K562 (cell line): ENCODE results near the gene CDKN1C. TPM values are rescaled to one million over a fixed set of nuclear protein-coding genes. Genes with fewer than 3 reads are reported as not detected.

Source experiments
- ASH1L ChIP-seq: fragments of 450-650 bp; IDR thresholded peaks from 2 replicates; pipeline ENCODE4 v1.6.1; 2018; ENCODE audit warnings: borderline replicate concordance, mild to moderate bottlenecking, low read depth; ENCODE audit not compliant: partially characterized antibody
- BHLHE40 ChIP-seq: IDR thresholded peaks from 2 replicates; pipeline ENCODE4 v1.6.1; 2011; ENCODE audit warnings: low read length, improper control_type of control experiment
- CBFA2T2 ChIP-seq: fragments of 450-650 bp; conservative IDR thresholded peaks from 2 replicates; pipeline ENCODE4 v1.6.1; 2017; ENCODE audit warnings: mild to moderate bottlenecking
- DPF2 ChIP-seq: fragments of 450-650 bp; IDR thresholded peaks from 2 replicates; pipeline ENCODE4 v1.6.1; 2016
- GATAD2A ChIP-seq: fragments of 450-650 bp; IDR thresholded peaks from 2 replicates; pipeline ENCODE4 v1.6.1; 2017
- GTF2E2 ChIP-seq: fragments of 200-800 bp; sonication (Bioruptor generic); IDR thresholded peaks from 2 replicates; pipeline ENCODE4 v1.6.1; 2016; ENCODE audit warnings: missing genetic modification characterization, missing compliant biosample characterization
- HMG20A ChIP-seq: fragments of 450-650 bp; formaldehyde crosslinking; conservative IDR thresholded peaks from 2 replicates; pipeline ENCODE4 v1.4.0; 2020; ENCODE audit warnings: mild to moderate bottlenecking, mixed read lengths
- RAD21 ChIP-seq, 2 experiments: fragments of 250-450 bp in 1 of 2; fragments of 450-650 bp in 1 of 2; sonication (Bioruptor Pico) in 1 of 2; formaldehyde crosslinking in 1 of 2; IDR thresholded peaks in 1 of 2; conservative IDR thresholded peaks in 1 of 2; 2 replicates each; pipeline versions ENCODE4 v1.4.0 to v1.8.0; 2020 to 2022; ENCODE audit warnings: mild to moderate bottlenecking in 2 of 2, moderate library complexity in 1 of 2
- RCOR1 ChIP-seq, 2 experiments: IDR thresholded peaks; 2 replicates each; pipeline ENCODE4 v1.6.1; 2012; ENCODE audit warnings: low read depth in 2 of 2, low read length in 2 of 2, borderline replicate concordance in 1 of 2, improper control_type of control experiment in 1 of 2
- SMAD2 ChIP-seq: fragments of 150-350 bp; IDR thresholded peaks from 2 replicates; pipeline ENCODE4 v1.6.1; 2014; ENCODE audit warnings: low read depth, mild to moderate bottlenecking, low read length
- SMARCA4 ChIP-seq: fragments of 450-650 bp; IDR thresholded peaks from 2 replicates; pipeline ENCODE4 v1.6.1; 2016
- TAF1 ChIP-seq: IDR thresholded peaks from 2 replicates; pipeline ENCODE4 v1.6.1; 2011; ENCODE audit warnings: mild to moderate bottlenecking, low read length, moderate library complexity; ENCODE audit not compliant: insufficient read depth, control insufficient read depth, severe bottlenecking; ENCODE audit errors: extremely low read depth
- TAL1 ChIP-seq: fragments of 450-650 bp; IDR thresholded peaks from 2 replicates; pipeline ENCODE4 v1.6.1; 2016; ENCODE audit warnings: mild to moderate bottlenecking
- ZC3H4 ChIP-seq: sonication (generic); formaldehyde crosslinking; IDR thresholded peaks from 2 replicates; pipeline ENCODE4 v1.9.0; 2021; ENCODE audit warnings: missing genetic modification reagents, borderline replicate concordance
- ZFX ChIP-seq: sonication (generic); formaldehyde crosslinking; IDR thresholded peaks from 2 replicates; pipeline ENCODE4 v1.8.0; 2022; ENCODE audit warnings: mild to moderate bottlenecking, missing genetic modification reagents, moderate library complexity
- ZNF212 ChIP-seq: fragments of 450-650 bp; formaldehyde crosslinking; IDR thresholded peaks from 2 replicates; pipeline ENCODE4 v1.4.0; 2020; ENCODE audit warnings: mild to moderate bottlenecking
- polyA plus RNA-seq, 8 experiments: library from polyadenylated mRNA; depleted of rRNA in 4 of 8; stranded (reverse) in 5 of 8; unstranded in 3 of 8; fragments of >200 nt; fragmentation: Nextera tagmentation in 2 of 8; fragmentation: Illumina TruSeq in 1 of 8; extraction: Ambion mirVana in 2 of 8; extraction: Trizol in 1 of 8; gene quantifications; 2 replicates each; pipeline versions ENCODE4 v1.2.1 to v1.2.3, GENCODE V29; 2011 to 2014; ENCODE audit warnings: inconsistent platforms in 1 of 8, missing spikeins in 1 of 8
- total RNA-seq, 7 experiments: library from RNA; depleted of rRNA in 6 of 7; stranded (reverse); fragments of >200 nt in 6 of 7; fragmentation: Illumina TruSeq in 2 of 7; extraction: Trizol in 2 of 7; gene quantifications; 2 replicates each; pipeline versions ENCODE4 v1.2.1 to v1.2.3, GENCODE V29; 2011 to 2021; ENCODE audit warnings: low replicate concordance in 1 of 7
- TF ChIP-seq, protein P1 (sequence below): IDR thresholded peaks from 3 replicates; pipeline ENCODE4 v1.6.1; 2011; ENCODE audit warnings: borderline replicate concordance, mild to moderate bottlenecking; ENCODE audit not compliant: insufficient read length, insufficient read depth
- TF ChIP-seq, protein P2 (sequence below): fragments of 450-650 bp; IDR thresholded peaks from 2 replicates; pipeline ENCODE4 v1.6.1; 2016; ENCODE audit warnings: missing biosample characterization, missing genetic modification characterization
- TF ChIP-seq, protein P3 (sequence below): fragments of 250-450 bp; sonication (Bioruptor Pico); IDR thresholded peaks from 2 replicates; pipeline ENCODE4 v1.8.0; 2022; ENCODE audit warnings: moderate library complexity, mild to moderate bottlenecking, inconsistent platforms
- TF ChIP-seq, protein P4 (sequence below), 2 experiments: IDR thresholded peaks; 2 replicates each; pipeline ENCODE4 v1.6.1; 2011; ENCODE audit warnings: borderline replicate concordance in 1 of 2, control low read depth in 1 of 2, low read depth in 1 of 2, low read length in 1 of 2, mild to moderate bottlenecking in 1 of 2, mixed read lengths in 1 of 2, moderate library complexity in 1 of 2; ENCODE audit not compliant: insufficient read depth in 1 of 2, insufficient read length in 1 of 2, poor library complexity in 1 of 2, severe bottlenecking in 1 of 2; ENCODE audit errors: extremely low read depth in 1 of 2

Gene CDKN1C
- total and polyA plus RNA-seq, 9 of the 15 experiments (the other 6 are each of a cell fraction or from before 2014, with no cell fraction given): 2.8 to 21.1 (median 9.3) TPM

DNA sequence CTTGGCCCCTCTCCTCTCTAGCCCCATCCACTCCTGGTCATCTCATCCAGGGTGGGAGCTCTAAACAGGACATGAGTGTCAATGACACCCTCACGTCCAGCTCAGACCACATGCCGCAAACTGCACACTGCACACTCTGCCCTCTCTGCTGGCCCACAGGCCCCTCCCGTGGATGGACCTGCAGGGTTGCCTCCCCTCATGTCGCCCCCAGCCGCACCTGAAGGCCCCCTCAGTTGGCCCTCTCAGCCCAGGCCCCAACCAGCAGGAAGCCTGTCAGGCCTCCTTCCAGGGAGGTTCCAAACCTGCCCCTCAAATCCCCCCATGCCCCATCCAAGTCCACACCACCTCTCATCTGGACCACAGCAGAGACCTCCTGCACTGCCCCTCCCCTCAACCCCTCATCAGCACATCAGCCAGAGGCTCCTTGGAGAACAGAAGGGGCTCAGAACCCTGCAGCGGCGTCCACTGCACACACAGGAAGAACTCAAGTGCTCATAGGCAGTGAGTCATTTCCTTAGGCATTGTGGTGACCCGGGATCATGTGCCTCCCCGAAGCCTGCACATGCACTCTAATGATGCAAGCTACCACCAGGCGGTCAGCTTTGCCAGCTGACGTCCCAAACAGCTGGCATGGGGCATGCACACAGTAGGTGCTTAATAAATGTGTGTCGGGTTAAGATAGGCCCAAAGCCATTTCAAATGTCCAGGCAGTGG is 12.9 kb upstream of the CDKN1C start (continued):
- TF ChIP-seq, protein P1, sequence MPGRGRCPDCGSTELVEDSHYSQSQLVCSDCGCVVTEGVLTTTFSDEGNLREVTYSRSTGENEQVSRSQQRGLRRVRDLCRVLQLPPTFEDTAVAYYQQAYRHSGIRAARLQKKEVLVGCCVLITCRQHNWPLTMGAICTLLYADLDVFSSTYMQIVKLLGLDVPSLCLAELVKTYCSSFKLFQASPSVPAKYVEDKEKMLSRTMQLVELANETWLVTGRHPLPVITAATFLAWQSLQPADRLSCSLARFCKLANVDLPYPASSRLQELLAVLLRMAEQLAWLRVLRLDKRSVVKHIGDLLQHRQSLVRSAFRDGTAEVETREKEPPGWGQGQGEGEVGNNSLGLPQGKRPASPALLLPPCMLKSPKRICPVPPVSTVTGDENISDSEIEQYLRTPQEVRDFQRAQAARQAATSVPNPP: no peak
- TF ChIP-seq SMAD2 (no peak), TAL1 (no peak), GTF2E2 (tag) (no peak), DPF2 (peak; percentile 53), ZC3H4 (no peak), ZFX (peak; percentile 45), SMARCA4 (peak; percentile 42; the same call in 1 of the 2 replicates), RAD21 (CRISPR knock-in tag; conservative IDR thresholded peaks at IDR 0.05 in 1 of 2, IDR thresholded peaks at IDR 0.05 in 1 of 2) (no peak), BHLHE40 (peak; percentile 96), ASH1L (peak; percentile 27), TAF1 (no peak), CBFA2T2 (no peak), HMG20A (no peak), GATAD2A (no peak), RCOR1 (IDR thresholded peaks at IDR 0.05; ENCODE audit: borderline replicate concordance in 1 of 2, low read depth in 2 of 2, low read length in 2 of 2) (no peak), ZNF212 (CRISPR knock-in tag) (no peak)
- TF ChIP-seq, protein P2, sequence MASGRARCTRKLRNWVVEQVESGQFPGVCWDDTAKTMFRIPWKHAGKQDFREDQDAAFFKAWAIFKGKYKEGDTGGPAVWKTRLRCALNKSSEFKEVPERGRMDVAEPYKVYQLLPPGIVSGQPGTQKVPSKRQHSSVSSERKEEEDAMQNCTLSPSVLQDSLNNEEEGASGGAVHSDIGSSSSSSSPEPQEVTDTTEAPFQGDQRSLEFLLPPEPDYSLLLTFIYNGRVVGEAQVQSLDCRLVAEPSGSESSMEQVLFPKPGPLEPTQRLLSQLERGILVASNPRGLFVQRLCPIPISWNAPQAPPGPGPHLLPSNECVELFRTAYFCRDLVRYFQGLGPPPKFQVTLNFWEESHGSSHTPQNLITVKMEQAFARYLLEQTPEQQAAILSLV (tag): no peak
- TF ChIP-seq, protein P3, sequence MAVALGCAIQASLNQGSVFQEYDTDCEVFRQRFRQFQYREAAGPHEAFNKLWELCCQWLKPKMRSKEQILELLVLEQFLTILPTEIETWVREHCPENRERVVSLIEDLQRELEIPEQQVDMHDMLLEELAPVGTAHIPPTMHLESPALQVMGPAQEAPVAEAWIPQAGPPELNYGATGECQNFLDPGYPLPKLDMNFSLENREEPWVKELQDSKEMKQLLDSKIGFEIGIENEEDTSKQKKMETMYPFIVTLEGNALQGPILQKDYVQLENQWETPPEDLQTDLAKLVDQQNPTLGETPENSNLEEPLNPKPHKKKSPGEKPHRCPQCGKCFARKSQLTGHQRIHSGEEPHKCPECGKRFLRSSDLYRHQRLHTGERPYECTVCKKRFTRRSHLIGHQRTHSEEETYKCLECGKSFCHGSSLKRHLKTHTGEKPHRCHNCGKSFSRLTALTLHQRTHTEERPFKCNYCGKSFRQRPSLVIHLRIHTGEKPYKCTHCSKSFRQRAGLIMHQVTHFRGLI (CRISPR knock-in tag): peak; percentile 54; the same call in 1 of the 2 replicates
- TF ChIP-seq, protein P4, sequence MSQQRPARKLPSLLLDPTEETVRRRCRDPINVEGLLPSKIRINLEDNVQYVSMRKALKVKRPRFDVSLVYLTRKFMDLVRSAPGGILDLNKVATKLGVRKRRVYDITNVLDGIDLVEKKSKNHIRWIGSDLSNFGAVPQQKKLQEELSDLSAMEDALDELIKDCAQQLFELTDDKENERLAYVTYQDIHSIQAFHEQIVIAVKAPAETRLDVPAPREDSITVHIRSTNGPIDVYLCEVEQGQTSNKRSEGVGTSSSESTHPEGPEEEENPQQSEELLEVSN (IDR thresholded peaks at IDR 0.05; ENCODE audit: borderline replicate concordance in 1 of 2, extremely low read depth in 1 of 2, insufficient read depth in 1 of 2, insufficient read length in 1 of 2, low read depth in 1 of 2, low read length in 1 of 2, poor library complexity in 1 of 2, severe bottlenecking in 1 of 2): peak in 1 of 2 experiments; percentile 93
